Activated CD8-positive, alpha-beta memory T cell treated with anti-CD3 and anti-CD28 coated beads, Interleukin-2, amount 50 U/mL, for 1 hour (primary cell): ENCODE data around the gene PGBD1.
"Not testable (repeated sequence)": the region's sequence is repeated elsewhere in the genome, so short reads cannot be mapped to it uniquely, and the experiment has no call there.

Experiments
- DNase-seq: peaks from one replicate; pipeline ENCODE4 v3.0.0-alpha.2; 2020; ENCODE audit errors: extremely low read depth

Gene PGBD1

DNA sequence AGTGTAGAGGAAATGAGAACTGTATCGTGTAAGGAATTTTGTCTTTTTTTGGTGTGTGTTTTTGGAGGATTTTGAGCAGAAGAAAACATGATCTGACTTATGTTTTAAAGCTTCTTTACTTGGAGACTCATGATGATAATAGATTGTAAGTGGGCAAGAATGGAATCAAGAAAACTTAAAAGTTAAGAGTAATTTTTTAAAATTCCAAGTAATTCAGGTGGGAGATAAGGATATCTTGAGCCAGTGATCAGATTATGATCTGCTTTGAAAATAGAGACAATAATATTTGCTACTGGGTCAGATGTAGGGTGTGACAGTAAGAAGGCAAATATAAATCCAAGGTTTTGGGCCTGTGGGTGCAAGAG, 13.7 kb upstream of the PGBD1 start:
- DNase-seq = no peak

GRCh38 chr6:28269492-28269891, 11.9 kb upstream of the PGBD1 start:
- no peak for DNase-seq

- no peak for DNase-seq
Measured at GRCh38 chr6:28274888-28275287, 6.5 kb upstream of the PGBD1 start.

DNA sequence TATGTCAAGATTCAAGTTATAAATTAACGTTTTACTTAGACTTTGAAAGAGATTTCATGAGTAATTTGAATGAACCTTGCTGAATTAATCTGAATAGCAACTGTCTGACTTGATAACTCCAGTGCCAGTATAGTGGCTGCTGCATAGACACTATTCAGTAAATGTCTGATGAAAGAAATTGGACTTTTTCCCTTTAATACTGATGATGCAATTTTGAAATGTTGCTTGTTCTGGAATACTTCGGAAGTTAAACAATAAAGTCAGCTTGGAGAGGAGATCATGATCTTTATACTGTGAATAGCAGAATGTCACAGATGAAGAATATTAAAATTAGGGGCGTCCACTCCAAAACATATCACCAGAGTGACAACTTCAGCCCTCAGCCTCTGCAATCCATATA, 3.6 kb upstream of the PGBD1 start:
- DNase-seq = no peak

DNA sequence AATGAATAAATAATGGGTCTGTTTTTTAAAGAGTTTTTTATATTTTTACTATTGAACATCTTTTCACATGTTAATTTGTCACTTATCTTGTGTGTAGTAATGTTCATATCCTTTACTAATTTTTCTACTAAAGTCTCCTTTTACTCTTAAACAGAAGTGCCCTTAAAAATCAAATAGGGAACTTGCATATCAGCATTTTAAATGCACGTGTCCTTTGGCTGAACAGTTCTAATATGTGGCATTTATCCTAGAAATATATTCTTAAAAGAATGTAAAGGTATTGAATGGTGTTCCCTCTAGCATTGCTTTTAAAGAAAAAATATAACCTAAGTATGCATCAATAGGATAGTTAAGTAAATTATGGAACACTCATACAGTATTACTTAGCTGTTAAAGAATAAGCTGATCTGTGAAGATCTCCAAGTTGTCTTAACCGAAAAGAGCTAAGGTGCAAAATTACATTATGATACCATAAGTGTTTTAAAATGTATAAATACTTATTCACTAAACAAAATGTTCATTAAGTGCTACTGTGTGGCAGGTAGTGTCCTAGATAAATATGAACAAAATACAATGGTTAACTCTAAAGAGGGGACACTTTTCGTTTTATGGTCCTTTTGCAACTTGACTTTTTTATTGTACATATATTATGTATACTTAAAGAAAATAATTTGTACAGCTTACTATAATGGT, 631 bp upstream of the PGBD1 start:
- no peak for DNase-seq

DNA sequence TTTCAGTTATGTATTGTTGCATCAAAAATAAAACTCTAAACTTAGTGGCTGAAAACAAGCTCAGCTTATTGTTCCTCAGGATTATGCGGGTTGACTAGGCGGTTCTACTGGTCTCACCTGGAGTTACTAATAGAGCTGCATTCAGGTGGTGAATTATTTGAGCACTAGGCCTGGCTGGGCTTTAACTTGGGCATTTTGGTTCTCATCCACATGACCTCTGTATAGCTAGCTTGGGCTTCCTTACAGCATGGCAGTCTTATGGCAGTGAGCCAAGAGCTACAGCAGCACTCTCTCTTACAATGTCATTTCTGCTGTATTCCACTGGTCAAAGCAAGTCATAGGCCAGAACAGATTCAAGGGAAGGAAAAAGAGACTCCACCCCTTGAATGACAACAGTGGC, 1.6 kb downstream of the PGBD1 start:
- DNase-seq = no peak

DNA sequence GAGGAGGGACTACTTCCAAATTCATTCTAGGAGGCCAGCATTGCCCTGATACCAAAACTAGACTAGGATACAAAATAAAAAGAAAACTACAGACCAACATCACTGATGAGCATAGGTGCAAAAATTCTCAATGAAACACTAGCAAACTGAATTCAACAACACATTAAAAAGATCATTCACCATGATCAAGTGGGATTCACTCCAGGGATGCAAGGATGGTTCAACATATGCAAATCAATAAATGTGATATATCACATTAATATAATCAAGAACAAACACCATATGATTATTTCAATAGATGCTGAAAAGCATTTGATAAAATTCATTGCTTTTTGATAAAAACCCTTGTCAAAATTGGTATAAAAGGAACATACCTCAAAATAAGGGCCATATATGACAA, 10.2 kb downstream of the PGBD1 start:
- no peak for DNase-seq

- DNase-seq = no peak
Measured at GRCh38 chr6:28295326-28295725, 14.0 kb downstream of the PGBD1 start.

DNA sequence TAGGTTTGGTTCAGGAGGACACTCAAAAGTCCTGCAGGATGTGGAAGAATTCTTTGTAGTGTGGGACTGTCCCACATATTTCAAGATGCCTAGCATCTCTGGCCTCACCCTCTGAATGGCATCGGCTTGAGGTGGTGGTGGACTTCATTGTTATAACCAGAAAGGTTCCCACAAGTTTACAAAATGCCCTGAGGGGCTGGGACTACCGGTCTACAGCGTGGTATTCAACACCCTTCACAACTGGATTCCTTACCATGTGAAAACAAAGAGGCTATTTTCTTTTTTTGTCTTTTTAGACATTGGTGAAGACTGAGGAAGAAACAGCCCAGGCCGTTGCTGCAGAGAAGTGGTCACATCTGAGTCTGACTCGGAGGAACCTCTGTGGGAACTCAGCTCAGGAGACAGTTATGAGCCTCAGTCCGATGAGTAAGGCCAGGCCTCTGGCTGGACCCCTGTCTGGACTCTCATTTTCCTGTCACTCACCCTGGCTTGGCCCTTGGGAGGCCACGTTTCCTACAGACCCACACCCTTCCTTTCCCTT, 15.2 kb downstream of the PGBD1 start:
- DNase-seq = no peak

GRCh38 chr6:28303570-28303969, 22.2 kb downstream of the PGBD1 start:
- no peak for DNase-seq

GRCh38 chr6:28306363-28306762, 25.0 kb downstream of the PGBD1 start:
- not testable (repeated sequence) for DNase-seq

- DNase-seq = no peak
Measured at GRCh38 chr6:28311139-28311823, 29.9 kb downstream of the PGBD1 start.

- DNase-seq = no peak
Measured at GRCh38 chr6:28312939-28313338, 31.6 kb downstream of the PGBD1 start.

- DNase-seq = no peak
Measured at GRCh38 chr6:28315628-28316027, 34.3 kb downstream of the PGBD1 start.

DNA sequence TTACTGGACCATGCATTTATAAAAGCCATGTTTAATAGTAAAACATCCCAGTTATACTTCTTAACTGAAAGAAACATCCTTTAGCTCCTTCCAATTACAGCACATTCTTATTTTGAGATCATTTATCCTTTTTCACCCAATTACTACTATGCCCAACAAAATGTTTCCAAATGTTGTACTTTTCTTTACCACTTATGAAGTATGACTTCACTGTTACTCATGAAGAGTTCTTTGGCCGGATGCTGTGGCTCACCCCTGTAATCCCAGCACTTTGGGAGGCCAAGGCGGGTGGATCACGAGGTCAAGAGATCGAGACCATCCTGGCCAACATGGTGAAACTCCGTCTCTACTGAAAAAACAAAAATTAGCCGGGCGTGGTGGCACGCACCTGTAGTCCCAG, 36.5 kb downstream of the PGBD1 start:
- DNase-seq = not testable (repeated sequence)

GRCh38 chr6:28322661-28323060, 41.3 kb downstream of the PGBD1 start:
- DNase-seq = no peak

- no peak for DNase-seq
Measured at GRCh38 chr6:28323813-28324424, 42.5 kb downstream of the PGBD1 start.

DNA sequence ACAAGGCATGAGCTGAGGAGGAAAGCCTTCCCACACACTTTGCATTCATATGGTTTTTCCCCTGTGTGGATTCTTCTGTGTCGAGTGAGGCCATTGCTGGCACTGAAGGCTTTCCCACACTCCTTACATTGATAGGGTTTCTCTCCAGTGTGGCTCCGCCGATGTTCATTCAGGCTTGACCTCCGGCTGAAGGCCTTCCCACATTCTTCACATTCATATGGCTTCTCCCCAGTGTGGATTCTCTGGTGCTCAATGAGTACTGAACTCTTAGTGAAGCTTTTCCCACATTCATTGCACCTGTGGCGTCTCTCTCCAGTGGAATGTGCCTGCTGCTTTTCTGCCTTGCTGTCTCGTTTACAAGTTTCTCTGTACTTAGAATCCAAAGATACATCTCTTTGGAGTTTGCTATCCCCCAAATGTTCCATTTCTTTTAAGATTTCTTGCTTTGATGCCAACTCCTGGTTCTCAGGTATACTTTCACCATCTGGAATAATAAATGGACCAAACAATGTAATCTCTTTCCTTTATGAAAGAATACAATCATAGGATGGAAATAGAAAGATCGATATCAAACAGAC, 45.1 kb downstream of the PGBD1 start:
- no peak for DNase-seq

DNA sequence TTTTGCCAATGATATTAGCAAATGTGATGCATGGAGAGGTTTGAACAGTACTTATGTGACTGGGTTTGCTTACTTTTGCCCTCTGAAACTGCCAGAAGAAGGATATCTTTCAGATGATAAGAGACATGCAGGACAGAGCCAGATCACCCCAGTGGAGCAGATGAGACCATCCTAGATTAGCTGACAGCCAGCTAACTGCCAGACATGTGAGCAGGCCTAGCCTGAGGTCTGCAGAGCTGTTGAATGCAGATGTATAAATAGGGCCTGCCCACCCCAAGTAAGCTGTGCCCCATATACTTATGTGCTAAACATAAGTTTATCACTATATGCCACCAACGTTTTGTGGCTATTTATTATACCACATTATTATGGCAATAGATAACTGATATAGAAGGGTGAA, 48.7 kb downstream of the PGBD1 start:
- no peak for DNase-seq

DNA sequence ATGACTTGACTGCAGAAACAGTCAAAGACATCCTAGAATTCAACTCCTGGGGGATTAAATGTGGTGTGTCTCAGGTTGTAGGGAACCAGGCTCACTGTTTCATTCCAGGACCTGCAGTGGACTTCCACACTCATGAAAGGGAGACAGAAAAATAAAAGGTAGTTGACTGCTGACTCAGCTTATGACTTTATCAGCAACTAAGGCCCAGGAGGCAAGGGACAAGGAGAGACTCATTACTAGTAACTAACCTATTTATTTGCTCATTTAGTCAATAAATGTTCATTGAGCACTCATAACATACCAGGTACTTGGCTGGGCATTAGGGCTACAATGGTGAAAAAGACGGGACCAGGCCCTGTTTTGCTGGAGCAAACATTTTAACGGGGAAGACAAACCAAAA, 51.7 kb downstream of the PGBD1 start:
- DNase-seq = no peak

- DNase-seq = no peak
Measured at GRCh38 chr6:28333599-28334018, 52.2 kb downstream of the PGBD1 start.

GRCh38 chr6:28334286-28335039, 53.1 kb downstream of the PGBD1 start:
- no peak for DNase-seq
